NCI-H345 treated with DMSO at 0.1 percent for 48 hours (cell line): Measurements from ENCODE around the gene ACLY.
"Not testable (repeated sequence)": the region's sequence is repeated elsewhere in the genome, so short reads cannot be mapped to it uniquely, and the experiment has no call there.

ENCODE experiments used
- DNase-seq: peaks from one replicate; lab custom pipeline; 2025; ENCODE audit not compliant: unreplicated experiment; lab: John Stamatoyannopoulos, UW

Gene ACLY

GRCh38 chr17:41912925-41913324 lies 5.8 kb downstream of the ACLY start:
- no peak for DNase-seq

GRCh38 chr17:41910701-41911391 lies 7.9 kb downstream of the ACLY start:
- no peak for DNase-seq

GRCh38 chr17:41909088-41909487 lies 9.7 kb downstream of the ACLY start:
- no peak for DNase-seq

- DNase-seq, result no peak
Measured at GRCh38 chr17:41907633-41908539, 10.9 kb downstream of the ACLY start.

GRCh38 chr17:41907185-41907556 lies 11.6 kb downstream of the ACLY start:
- DNase-seq, result no peak

- no peak for DNase-seq
Measured at GRCh38 chr17:41906465-41907184, 12.1 kb downstream of the ACLY start.

GRCh38 chr17:41905172-41905571 lies 13.6 kb downstream of the ACLY start:
- no peak for DNase-seq

GRCh38 chr17:41904242-41904841 lies 14.4 kb downstream of the ACLY start:
- DNase-seq, result no peak

GRCh38 chr17:41901646-41902045 lies 17.1 kb downstream of the ACLY start:
- no peak for DNase-seq

GRCh38 chr17:41896726-41897125 lies 22.0 kb downstream of the ACLY start:
- DNase-seq, result no peak

GRCh38 chr17:41895617-41896016 lies 23.1 kb downstream of the ACLY start:
- DNase-seq, result no peak

GRCh38 chr17:41894791-41895331 lies 23.9 kb downstream of the ACLY start:
- no peak for DNase-seq

- DNase-seq, result no peak
Measured at GRCh38 chr17:41893384-41893783, 25.4 kb downstream of the ACLY start.

GRCh38 chr17:41892021-41892376 lies 26.8 kb downstream of the ACLY start:
- DNase-seq, result no peak

- no peak for DNase-seq
Measured at GRCh38 chr17:41891135-41892020, 27.4 kb downstream of the ACLY start.

- no peak for DNase-seq
Measured at GRCh38 chr17:41888332-41888965, 30.3 kb downstream of the ACLY start.

- DNase-seq, result no peak
Measured at GRCh38 chr17:41885733-41886132, 33.0 kb downstream of the ACLY start.

GRCh38 chr17:41882756-41883155 lies 36.0 kb downstream of the ACLY start:
- DNase-seq, result no peak

GRCh38 chr17:41880130-41880529 lies 38.6 kb downstream of the ACLY start:
- no peak for DNase-seq

- DNase-seq, result not testable (repeated sequence)
Measured at GRCh38 chr17:41874293-41874670, 44.5 kb downstream of the ACLY start.
